ENCODE data around the gene TULP3.

- TF ChIP-seq EZH2 (IDR thresholded peaks at IDR 0.05; ENCODE audit: low read depth) (no peak), CTCF (conservative IDR thresholded peaks at IDR 0.05) (no peak)
Measured at GRCh38 chr12:2857576-2857975, 33.1 kb upstream of the TULP3 start.

Data from PC-9 (cell line).